ENCODE data around the gene TXNDC5. TPM values are rescaled to one million over a fixed set of nuclear protein-coding genes. Genes with fewer than 3 reads are reported as not detected.

The TXNDC5 gene
- total and polyA plus RNA-seq, 2 donors (not counting 3 experiments of a cell fraction or from before 2014, with no cell fraction given), result 1,665 to 2,629 TPM

DNA sequence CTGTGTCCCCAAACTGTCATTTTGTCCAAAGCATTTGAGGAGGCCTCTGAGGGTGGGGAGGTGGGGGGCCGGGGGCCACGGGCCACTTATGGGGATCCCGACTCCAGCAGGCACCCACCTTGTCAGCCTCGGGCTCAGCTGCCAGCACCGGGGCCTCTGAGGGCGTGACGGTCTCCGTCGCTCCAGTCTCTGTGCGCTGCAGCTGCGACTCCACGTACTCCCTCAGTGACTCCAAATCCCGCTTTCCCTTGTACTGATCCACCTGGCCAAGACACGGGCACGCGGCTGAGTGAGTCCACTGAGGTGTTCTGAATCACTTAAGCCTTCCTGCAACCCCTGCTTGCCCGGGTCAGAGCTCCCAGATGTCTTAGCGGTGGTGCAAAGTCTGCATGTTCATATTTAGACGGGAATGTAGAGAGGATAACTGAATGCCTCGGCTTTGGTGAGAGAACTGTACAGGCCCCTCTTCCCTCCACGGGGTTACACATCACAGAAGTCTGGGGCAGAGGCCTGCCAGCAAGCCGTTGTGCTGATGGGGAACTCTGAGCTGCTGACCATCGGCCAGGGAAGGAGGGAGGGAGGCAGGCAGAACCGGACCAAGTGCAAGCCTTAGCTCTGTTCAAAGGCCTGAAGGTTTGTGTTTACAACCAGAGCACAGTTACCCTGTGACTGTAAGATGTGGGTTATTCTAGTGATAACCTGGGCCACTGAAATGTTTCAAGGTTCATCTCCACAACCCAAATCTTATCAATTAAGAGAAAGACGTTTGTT, 21.8 kb downstream of the TXNDC5 start:
- intact Hi-C loops (cut with micrococcal nuclease) (no loop called here), dilution Hi-C loops (cut with MboI; ENCODE audit: extremely low pct_ligation_motif_present, low sequenced_read_pairs) (loop anchor here (25.0 kb wide), 1 partner anchor 124 kb away; no protein-coding TSS in a partner anchor)
- Histone ChIP-seq H3K9ac (replicated peaks; ENCODE audit: extremely low read depth, insufficient read depth, low read length) (no peak overlapping the region), H3K27ac (ENCODE audit: insufficient read depth, low read depth, low read length) (no peak overlapping the region), H4K20me1 (replicated peaks; ENCODE audit: control insufficient read depth, extremely low read depth, insufficient read depth, low read length) (peaks cover 5% of the 10 kb centered on the region), H3K4me3 (replicated peaks in 1 of 3; ENCODE audit: insufficient read depth in 1 of 3, low read depth in 1 of 3, low read length in 3 of 3) (no peak overlapping the region), H3K4me2 (ENCODE audit: insufficient read depth, low read length) (no peak overlapping the region), H3K9me1 (replicated peaks; ENCODE audit: control insufficient read depth, extremely low read depth, insufficient read depth, low read length) (no peaks in the 10 kb centered on the region), H3K4me1 (ENCODE audit: control insufficient read depth, extremely low read depth, insufficient read depth, low read length) (peaks cover 13% of the 10 kb centered on the region), H3K36me3 (ENCODE audit: control insufficient read depth in 2 of 2, extremely low read depth in 1 of 2, insufficient read depth in 2 of 2, low read length in 2 of 2) (peaks cover 86 to 89% of the 10 kb centered on the region in 2 experiments), H3K9me3 (replicated peaks; ENCODE audit: control insufficient read depth, insufficient read depth, low read length) (no peaks in the 10 kb centered on the region), H3K79me2 (ENCODE audit: control insufficient read depth, insufficient read depth, low read length) (peaks cover 48% of the 10 kb centered on the region), H3K27me3 (ENCODE audit: control insufficient read depth in 2 of 2, insufficient read depth in 2 of 2, low read length in 2 of 2) (no peaks in the 10 kb centered on the region), H2AFZ (ENCODE audit: low read depth, low read length) (no peak overlapping the region)
- no peak for TF ChIP-seq GATA2 (IDR thresholded peaks at IDR 0.05; ENCODE audit: insufficient read depth, insufficient read length, low read depth, low read length)
- TF ChIP-seq POLR2AphosphoS5 (IDR thresholded peaks at IDR 0.05; ENCODE audit: insufficient read depth, low read depth, low read length), result peak; percentile 18
- peak; percentile 54 for TF ChIP-seq POLR2A (IDR thresholded peaks at IDR 0.05; ENCODE audit: low read depth, low read length)
- BruUV-seq (replicated peaks), result no TSS peak
- ChIA-PET CTCF (interaction anchor here (1.1 to 4.1 kb wide), 6 partner anchors 10 to 170 kb away, joined by 3 to 31 read pairs (median 15); no protein-coding TSS in a partner anchor), POLR2A (interaction anchor here (0.5 to 1.0 kb wide), 2 partner anchors 14 to 71 kb away, joined by 3 to 4 read pairs; no protein-coding TSS in a partner anchor)
- no peak for FAIRE-seq
- DNase-seq (ENCODE audit: low read depth, low spot score), result peak; percentile 46

DNA sequence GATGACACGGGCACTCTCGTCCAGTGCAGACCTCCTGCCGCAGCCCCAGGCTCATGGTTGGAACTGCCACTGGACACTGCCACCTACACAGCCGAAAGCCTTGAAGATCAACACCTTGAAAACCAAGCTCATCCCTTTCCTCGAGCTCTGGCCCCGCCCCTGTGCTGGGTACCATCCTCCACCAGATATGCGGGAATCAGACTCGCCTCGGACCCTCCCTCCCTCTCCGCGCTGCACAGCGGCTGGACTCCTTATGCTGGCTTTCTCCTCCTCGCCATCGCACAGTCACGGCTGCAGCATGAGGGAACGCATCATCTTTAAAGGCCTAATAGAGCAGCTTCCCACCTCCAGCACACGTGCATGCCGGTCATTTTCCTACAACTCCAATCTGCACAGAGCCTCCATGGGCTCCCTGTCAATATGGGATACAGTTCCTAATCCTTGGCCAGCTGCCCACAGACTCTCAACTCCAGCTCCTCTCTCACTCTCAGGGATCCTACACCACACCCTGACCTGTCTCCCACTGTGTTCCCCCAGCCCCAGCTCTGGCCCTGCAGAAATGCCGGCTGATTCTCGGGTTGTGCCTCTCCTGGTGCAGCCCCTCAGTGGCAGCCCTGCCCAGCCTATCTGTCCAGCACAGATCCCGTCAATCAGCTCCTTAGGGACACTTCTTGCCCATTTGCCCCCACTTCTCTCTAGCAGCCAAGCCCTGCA, 23.2 kb downstream of the TXNDC5 start:
- Histone ChIP-seq H3K9me3 (replicated peaks; ENCODE audit: control insufficient read depth, insufficient read depth, low read length) (no peaks in the 10 kb centered on the region), H3K36me3 (ENCODE audit: control insufficient read depth in 2 of 2, extremely low read depth in 1 of 2, insufficient read depth in 2 of 2, low read length in 2 of 2) (peaks cover 83 to 92% of the 10 kb centered on the region in 2 experiments), H3K27me3 (ENCODE audit: control insufficient read depth in 2 of 2, insufficient read depth in 2 of 2, low read length in 2 of 2) (no peaks in the 10 kb centered on the region), H4K20me1 (replicated peaks; ENCODE audit: control insufficient read depth, extremely low read depth, insufficient read depth, low read length) (peaks cover 2% of the 10 kb centered on the region), H3K27ac (ENCODE audit: insufficient read depth, low read depth, low read length) (peak overlapping the region; percentile 36), H2AFZ (ENCODE audit: low read depth, low read length) (no peak overlapping the region), H3K79me2 (ENCODE audit: control insufficient read depth, insufficient read depth, low read length) (peaks cover 37% of the 10 kb centered on the region), H3K4me2 (ENCODE audit: insufficient read depth, low read length) (no peak overlapping the region), H3K9ac (replicated peaks; ENCODE audit: extremely low read depth, insufficient read depth, low read length) (no peak overlapping the region), H3K4me3 (replicated peaks in 1 of 3; ENCODE audit: insufficient read depth in 1 of 3, low read depth in 1 of 3, low read length in 3 of 3) (no peak overlapping the region), H3K4me1 (ENCODE audit: control insufficient read depth, extremely low read depth, insufficient read depth, low read length) (peaks cover 11% of the 10 kb centered on the region), H3K9me1 (replicated peaks; ENCODE audit: control insufficient read depth, extremely low read depth, insufficient read depth, low read length) (no peaks in the 10 kb centered on the region)
- dilution Hi-C loops (cut with MboI; ENCODE audit: extremely low pct_ligation_motif_present, low sequenced_read_pairs) (loop anchor here (25.0 kb wide), 1 partner anchor 125 kb away; no protein-coding TSS in a partner anchor), intact Hi-C loops (cut with micrococcal nuclease) (no loop called here)
- FAIRE-seq, result no peak
- peak; percentile 64 for DNase-seq (ENCODE audit: low read depth, low spot score)
- CTCF ChIA-PET, result interaction anchor here (0.8 to 4.1 kb wide), 5 partner anchors 9 to 171 kb away, joined by 3 to 31 read pairs (median 9); no protein-coding TSS in a partner anchor
- POLR2A ChIA-PET, result interaction anchor here (0.7 to 1.0 kb wide), 2 partner anchors 12 to 21 kb away, joined by 3 read pairs; no protein-coding TSS in a partner anchor
- TF ChIP-seq POLR2A (IDR thresholded peaks at IDR 0.05; ENCODE audit: low read depth, low read length), result peak; percentile 83
- TF ChIP-seq EZH2 (IDR thresholded peaks at IDR 0.05; ENCODE audit: borderline replicate concordance, low read depth, low read length, severe bottlenecking), result no peak
- TF ChIP-seq, protein P1, sequence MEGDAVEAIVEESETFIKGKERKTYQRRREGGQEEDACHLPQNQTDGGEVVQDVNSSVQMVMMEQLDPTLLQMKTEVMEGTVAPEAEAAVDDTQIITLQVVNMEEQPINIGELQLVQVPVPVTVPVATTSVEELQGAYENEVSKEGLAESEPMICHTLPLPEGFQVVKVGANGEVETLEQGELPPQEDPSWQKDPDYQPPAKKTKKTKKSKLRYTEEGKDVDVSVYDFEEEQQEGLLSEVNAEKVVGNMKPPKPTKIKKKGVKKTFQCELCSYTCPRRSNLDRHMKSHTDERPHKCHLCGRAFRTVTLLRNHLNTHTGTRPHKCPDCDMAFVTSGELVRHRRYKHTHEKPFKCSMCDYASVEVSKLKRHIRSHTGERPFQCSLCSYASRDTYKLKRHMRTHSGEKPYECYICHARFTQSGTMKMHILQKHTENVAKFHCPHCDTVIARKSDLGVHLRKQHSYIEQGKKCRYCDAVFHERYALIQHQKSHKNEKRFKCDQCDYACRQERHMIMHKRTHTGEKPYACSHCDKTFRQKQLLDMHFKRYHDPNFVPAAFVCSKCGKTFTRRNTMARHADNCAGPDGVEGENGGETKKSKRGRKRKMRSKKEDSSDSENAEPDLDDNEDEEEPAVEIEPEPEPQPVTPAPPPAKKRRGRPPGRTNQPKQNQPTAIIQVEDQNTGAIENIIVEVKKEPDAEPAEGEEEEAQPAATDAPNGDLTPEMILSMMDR (IDR thresholded peaks at IDR 0.05; ENCODE audit: extremely low read depth in 1 of 2, insufficient read depth in 1 of 2, low read depth in 1 of 2, low read length in 2 of 2), result no peak
- TF ChIP-seq POLR2AphosphoS5 (IDR thresholded peaks at IDR 0.05; ENCODE audit: insufficient read depth, low read depth, low read length), result peak; percentile 58
- BruUV-seq (replicated peaks), result no TSS peak

All from endothelial cell of umbilical vein (primary cell).